HepG2 (cell line): ENCODE results near the gene TLL2. TPM values are rescaled to one million over a fixed set of nuclear protein-coding genes. Genes with fewer than 3 reads are reported as not detected.

Experiments
- ATAC-seq: fragments of 200-7000 bp; cut with Tn5 transposase; 3 replicates; pipeline ENCODE4 v1.9.1; 2020; ENCODE audit warnings: mild to moderate bottlenecking, moderate library complexity
- BruUV-seq: library from RNA; stranded (reverse); fragments of 400-500 nt; replicated peaks from 2 replicates; lab custom pipeline; 2021; lab: Mats Ljungman, UMichigan
- CTCF ChIA-PET: fragments of 300-600 bp; formaldehyde crosslinking; extraction: SDS; loops from one replicate; lab custom pipeline; 2021; ENCODE audit warnings: low total read pairs, inconsistent platforms, low intra/inter-chr PET ratio; lab: Yijun Ruan, JAX
- POLR2A ChIA-PET: fragments of 350-600 bp; sonication (Branson Sonifier 250); formaldehyde crosslinking; loops from one replicate; lab custom pipeline; 2020; ENCODE audit warnings: antibody characterized with exemption, inconsistent platforms; lab: Yijun Ruan, JAX
- DNase-seq: peaks from one replicate; pipeline ENCODE4 v3.0.0-alpha.2; 2015; ENCODE audit warnings: low spot score
- FAIRE-seq: peaks from 3 replicates; lab custom pipeline; 2011; peaks lifted over from hg19 to GRCh38; lab: Jason Lieb, UNC
- H2AFZ ChIP-seq: one replicate; pipeline ENCODE4 v1.6.1; 2011; ENCODE audit warnings: low read length, inconsistent platforms
- H3K27ac ChIP-seq: fragments of 300-600 bp; 3 replicates; pipeline ENCODE4 v1.8.0; 2011; ENCODE audit warnings: mixed run types, mild to moderate bottlenecking, mixed read lengths, low read length, inconsistent platforms; ENCODE audit not compliant: insufficient read depth; ENCODE audit errors: extremely low read length
- H3K27me3 ChIP-seq, 2 experiments: fragments of 200-600 bp in 1 of 2; 2 replicates in 1 of 2; 3 replicates in 1 of 2; pipeline versions ENCODE4 v1.6.0 to v1.8.0; 2011; ENCODE audit warnings: low read length in 2 of 2, mild to moderate bottlenecking in 2 of 2, moderate library complexity in 2 of 2, inconsistent platforms in 1 of 2; ENCODE audit not compliant: insufficient read depth in 2 of 2, control insufficient read depth in 1 of 2
- H3K36me3 ChIP-seq, 2 experiments: fragments of 200-600 bp in 1 of 2; replicated peaks in 1 of 2; 2 replicates in 1 of 2; 3 replicates in 1 of 2; pipeline versions ENCODE4 v1.5.1 to v1.8.0; 2011; ENCODE audit warnings: low read length in 2 of 2, inconsistent platforms in 1 of 2; ENCODE audit not compliant: insufficient read depth in 2 of 2, control insufficient read depth in 1 of 2
- H3K4me1 ChIP-seq: 2 replicates; pipeline ENCODE4 v1.5.1; 2012; ENCODE audit warnings: low read length, inconsistent platforms; ENCODE audit not compliant: insufficient read depth
- H3K4me2 ChIP-seq: 2 replicates; pipeline ENCODE4 v1.6.0; 2011; ENCODE audit warnings: low read depth, low read length, inconsistent platforms
- H3K4me3 ChIP-seq, 3 experiments: fragments of 200-600 bp in 1 of 3; sonication (generic), shearing (Covaris generic) in 1 of 3; replicated peaks in 1 of 3; 2 replicates each; pipeline ENCODE4 v1.5.1; 2011 to 2016; ENCODE audit warnings: low read length in 3 of 3, inconsistent platforms in 2 of 3, low read depth in 2 of 3, mild to moderate bottlenecking in 2 of 3, control low read depth in 1 of 3, mixed read lengths in 1 of 3; ENCODE audit not compliant: insufficient read depth in 1 of 3
- H3K79me2 ChIP-seq: one replicate; pipeline ENCODE4 v1.6.1; 2011; ENCODE audit warnings: low read length, inconsistent platforms; ENCODE audit not compliant: insufficient read depth
- H3K9ac ChIP-seq: 2 replicates; pipeline ENCODE4 v1.6.0; 2011; ENCODE audit warnings: mild to moderate bottlenecking, low read depth, low read length, inconsistent platforms; ENCODE audit not compliant: insufficient read depth
- H3K9me3 ChIP-seq: 2 replicates; pipeline ENCODE4 v1.5.1; 2012; ENCODE audit warnings: mild to moderate bottlenecking, low read length
- H4K20me1 ChIP-seq: 2 replicates; pipeline ENCODE4 v1.6.0; 2011; ENCODE audit warnings: inconsistent platforms, mild to moderate bottlenecking, low read length, moderate library complexity; ENCODE audit not compliant: insufficient read depth
- BRF2 ChIP-seq: sonication (generic); formaldehyde crosslinking; IDR thresholded peaks from 2 replicates; pipeline ENCODE4 v1.8.1; 2022; ENCODE audit warnings: mild to moderate bottlenecking, missing genetic modification reagents
- FOXA3 ChIP-seq: IDR thresholded peaks from 2 replicates; pipeline ENCODE4 v1.6.1; 2016; ENCODE audit warnings: missing genetic modification reagents, missing compliant biosample characterization
- FOXJ3 ChIP-seq: sonication (generic); formaldehyde crosslinking; IDR thresholded peaks from 2 replicates; pipeline ENCODE4 v1.4.0; 2020; ENCODE audit warnings: missing genetic modification reagents, mild to moderate bottlenecking, borderline replicate concordance
- FOXO1 ChIP-seq: sonication (generic); formaldehyde crosslinking; IDR thresholded peaks from 2 replicates; pipeline ENCODE4 v1.4.0; 2020; ENCODE audit warnings: missing genetic modification reagents
- MAFG ChIP-seq: sonication (generic); formaldehyde crosslinking; IDR thresholded peaks from 2 replicates; pipeline ENCODE4 v1.5.1; 2020; ENCODE audit warnings: mild to moderate bottlenecking, missing genetic modification reagents
- NFKBIZ ChIP-seq: IDR thresholded peaks from 2 replicates; pipeline ENCODE4 v1.6.1; 2018; ENCODE audit warnings: missing genetic modification reagents, missing compliant biosample characterization
- RAD21 ChIP-seq: fragments of 450-650 bp; formaldehyde crosslinking; IDR thresholded peaks from 2 replicates; pipeline ENCODE4 v1.5.0; 2020; ENCODE audit warnings: mild to moderate bottlenecking
- SRF ChIP-seq: IDR thresholded peaks from 2 replicates; pipeline ENCODE4 v1.6.1; 2011; ENCODE audit warnings: mild to moderate bottlenecking, low read depth, low read length, moderate library complexity
- TCF7L2 ChIP-seq: IDR thresholded peaks from 2 replicates; pipeline ENCODE4 v1.6.1; 2011; ENCODE audit warnings: mild to moderate bottlenecking, low read depth, low read length, moderate library complexity
- USF2 ChIP-seq, 2 experiments: sonication (generic) in 1 of 2; formaldehyde crosslinking in 1 of 2; IDR thresholded peaks; 2 replicates each; pipeline versions ENCODE4 v1.5.1 to v1.6.1; 2011 to 2020; ENCODE audit warnings: borderline replicate concordance in 1 of 2, low read depth in 1 of 2, low read length in 1 of 2, mild to moderate bottlenecking in 1 of 2, missing genetic modification reagents in 1 of 2, moderate library complexity in 1 of 2
- WIZ ChIP-seq: sonication (generic); formaldehyde crosslinking; IDR thresholded peaks from 2 replicates; pipeline ENCODE4 v1.5.1; 2020; ENCODE audit warnings: mild to moderate bottlenecking, missing genetic modification reagents
- YEATS2 ChIP-seq: sonication (generic); formaldehyde crosslinking; IDR thresholded peaks from 2 replicates; pipeline ENCODE4 v1.4.0; 2020; ENCODE audit warnings: missing genetic modification reagents, borderline replicate concordance
- ZBTB1 ChIP-seq: sonication (generic); formaldehyde crosslinking; IDR thresholded peaks from 2 replicates; pipeline ENCODE4 v1.4.0; 2020; ENCODE audit warnings: missing genetic modification reagents, borderline replicate concordance
- ZFP36 ChIP-seq: fragments of 150-350 bp; IDR thresholded peaks from 2 replicates; pipeline ENCODE4 v1.6.1; 2018; ENCODE audit warnings: borderline replicate concordance, low read length, low read depth; ENCODE audit not compliant: partially characterized antibody
- ZNF264 ChIP-seq: sonication (generic); formaldehyde crosslinking; IDR thresholded peaks from 2 replicates; pipeline ENCODE4 v1.4.0; 2020; ENCODE audit warnings: missing genetic modification reagents
- ZNF746 ChIP-seq: sonication (generic); formaldehyde crosslinking; IDR thresholded peaks from 2 replicates; pipeline ENCODE4 v1.8.0; 2022; ENCODE audit warnings: mild to moderate bottlenecking, missing genetic modification reagents
- ZNF891 ChIP-seq: sonication (generic); formaldehyde crosslinking; IDR thresholded peaks from 2 replicates; pipeline ENCODE4 v1.5.0; 2020; ENCODE audit warnings: mild to moderate bottlenecking, missing genetic modification reagents
- WGBS: methylation state at CpG from one replicate; pipeline ENCODE4 v1.1.6; 2017; ENCODE audit warnings: low lambda C conversion rate; 5-methylcytosine and 5-hydroxymethylcytosine counted together
- in situ Hi-C: cut with HindIII; loops from 2 replicates; pipeline ENCODE4 v1.10.0; 2017; ENCODE audit warnings: low pct_unique_long_range_greater_than_20kb; ENCODE audit not compliant: extremely low pct_ligation_motif_present
- intact Hi-C: fragments of 100-400 bp; cut with micrococcal nuclease; formaldehyde crosslinking; loops from one replicate; pipeline ENCODE4 v1.10.0; 2022; ENCODE audit not compliant: unreplicated experiment
- polyA plus RNA-seq, 8 experiments: library from polyadenylated mRNA; depleted of rRNA in 3 of 8; stranded (reverse) in 7 of 8; unstranded in 1 of 8; fragments of >200 nt; fragmentation: Illumina TruSeq in 4 of 8; extraction: Trizol in 4 of 8; gene quantifications; 2 replicates each; pipeline versions ENCODE4 v1.2.1 to v1.2.3, GENCODE V29; 2011 to 2016; ENCODE audit warnings: low read depth in 4 of 8, missing spikeins in 1 of 8, mixed read lengths in 1 of 8; ENCODE audit not compliant: insufficient read depth in 1 of 8
- total RNA-seq, 5 experiments: library from RNA; depleted of rRNA; stranded (reverse); fragments of >200 nt; fragmentation: Illumina TruSeq; extraction: Trizol; gene quantifications; 2 replicates each; pipeline ENCODE4 v1.2.3, GENCODE V29; 2016; ENCODE audit warnings: low read depth in 1 of 5

The TLL2 gene
- total and polyA plus RNA-seq, 2 of the 13 experiments (the other 11 are each of a cell fraction or from before 2014, with no cell fraction given): 0.09 TPM; not detected in 1

GRCh38 chr10:96359616-96360015 lies 154.1 kb downstream of the TLL2 start:
- no peak overlapping the region for H2AFZ ChIP-seq
- no TSS peak for BruUV-seq
- no peak overlapping the region for H3K4me3 ChIP-seq
- no peak for TF ChIP-seq NFKBIZ
- TF ChIP-seq BRF2 (CRISPR knock-in tag): no peak
- no peak for TF ChIP-seq WIZ (CRISPR knock-in tag)
- TF ChIP-seq ZNF891 (CRISPR knock-in tag): no peak
- no peak for TF ChIP-seq ZFP36
- TF ChIP-seq YEATS2 (CRISPR knock-in tag): no peak
- CTCF ChIA-PET: no interaction called here
- H3K9me3 ChIP-seq: no peaks in the 10 kb centered on the region
- no peaks in the 10 kb centered on the region for H3K36me3 ChIP-seq
- DNase-seq (no peak), FAIRE-seq (no peak), ATAC-seq (no peak)
- no peaks in the 10 kb centered on the region for H4K20me1 ChIP-seq
- H3K4me1 ChIP-seq: no peaks in the 10 kb centered on the region
- no peak overlapping the region for H3K4me2 ChIP-seq
- no peak overlapping the region for H3K27ac ChIP-seq
- POLR2A ChIA-PET: no interaction called here
- no peaks in the 10 kb centered on the region for H3K79me2 ChIP-seq
- in situ Hi-C loops (no loop called here), intact Hi-C loops (no loop called here)
- 54% methylated on average over 6 of the region's 6 CpGs for WGBS
- H3K9ac ChIP-seq: no peak overlapping the region
- H3K27me3 ChIP-seq: peaks cover 2 to 24% of the 10 kb centered on the region in 2 experiments; a peak in 3 of 5 replicates

GRCh38 chr10:96358851-96359540 lies 154.7 kb downstream of the TLL2 start, which contains the start of gene OPALIN:
OPALIN (minus strand) TSS chr10:96359002; CDS start chr10:96358896, 106 bp downstream.
- Histone ChIP-seq H3K27me3 (peaks cover 2 to 24% of the 10 kb centered on the region in 2 experiments; a peak in 3 of 5 replicates), H3K9me3 (no peaks in the 10 kb centered on the region), H3K36me3 (no peaks in the 10 kb centered on the region), H3K79me2 (no peaks in the 10 kb centered on the region), H3K4me1 (no peaks in the 10 kb centered on the region), H4K20me1 (no peaks in the 10 kb centered on the region), H2AFZ (no peak within 1 kb of the TSS), H3K4me2 (no peak within 1 kb of the TSS), H3K4me3 (no peak within 1 kb of the TSS), H3K9ac (no peak within 1 kb of the TSS), H3K27ac (no peak within 1 kb of the TSS)
- WGBS: 9% methylated on average over 6 of the region's 7 CpGs
- POLR2A ChIA-PET: no interaction called here
- in situ Hi-C loops: no loop called here
- DNase-seq (no peak), FAIRE-seq (no peak), ATAC-seq (no peak)
- CTCF ChIA-PET: no interaction called here
- intact Hi-C loops: no loop called here
- no TSS peak for BruUV-seq
- no peak for TF ChIP-seq TCF7L2
- TF ChIP-seq FOXA3 (CRISPR knock-in tag): no peak
- no peak for TF ChIP-seq RAD21
- no peak for TF ChIP-seq USF2 (IDR thresholded peaks at IDR 0.05; ENCODE audit: low read depth, low read length)
- TF ChIP-seq USF2 (CRISPR knock-in tag; IDR thresholded peaks at IDR 0.05; ENCODE audit: borderline replicate concordance): no peak
- TF ChIP-seq ZBTB1 (CRISPR knock-in tag): no peak
- TF ChIP-seq FOXJ3 (CRISPR knock-in tag): no peak
- no peak for TF ChIP-seq FOXO1 (CRISPR knock-in tag)
- no peak for TF ChIP-seq SRF
- TF ChIP-seq ZNF264 (CRISPR knock-in tag): no peak
- no peak for TF ChIP-seq ZNF746
- no peak for TF ChIP-seq MAFG
